Measurements from ENCODE around the gene TUBA4A.

The TUBA4A gene

DNA sequence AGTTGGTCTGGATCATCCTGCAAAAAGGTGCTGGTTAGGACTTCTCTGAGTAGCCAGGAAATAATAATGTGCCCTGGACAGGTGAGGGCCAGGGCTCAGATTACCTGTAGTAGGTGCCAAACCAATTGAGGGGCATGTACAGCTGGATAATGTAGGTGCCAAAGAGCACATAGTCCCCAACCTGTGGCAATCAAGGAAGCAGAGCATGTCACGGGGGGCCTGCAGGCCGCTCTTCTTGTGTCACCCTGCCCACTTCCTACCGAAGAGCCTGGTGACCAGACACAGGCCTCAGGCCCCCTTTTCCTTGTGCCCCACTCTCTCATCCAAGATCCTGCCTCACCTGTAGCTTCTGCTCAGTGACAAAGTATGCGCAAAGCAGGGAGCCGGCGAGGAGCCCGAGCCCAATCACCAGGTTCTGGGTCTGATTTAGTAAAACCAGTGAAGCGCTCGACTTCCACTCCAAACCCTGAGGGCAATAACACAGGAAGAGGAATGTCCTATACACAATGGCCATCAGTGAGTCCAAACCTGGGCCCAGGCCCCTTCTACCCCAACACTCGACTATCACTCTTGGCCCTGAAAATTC is 40.1 kb downstream of the TUBA4A start:
- Histone ChIP-seq H3K36me3 (ENCODE audit: insufficient read depth, low read length) (peaks cover 63% of the 10 kb centered on the region), H3K4me1 (ENCODE audit: insufficient read depth, low read length) (peaks cover 16% of the 10 kb centered on the region), H3K27me3 (ENCODE audit: control insufficient read depth in 1 of 2, insufficient read depth in 2 of 2, low read length in 2 of 2) (no peaks in the 10 kb centered on the region), H3K9me3 (ENCODE audit: low read length) (no peaks in the 10 kb centered on the region), H3K9ac (ENCODE audit: low read length) (no peak overlapping the region), H3K27ac (ENCODE audit: low read depth, low read length) (no peak overlapping the region), H3K4me3 (ENCODE audit: low read depth in 1 of 2, low read length in 2 of 2) (no peak overlapping the region)

DNA sequence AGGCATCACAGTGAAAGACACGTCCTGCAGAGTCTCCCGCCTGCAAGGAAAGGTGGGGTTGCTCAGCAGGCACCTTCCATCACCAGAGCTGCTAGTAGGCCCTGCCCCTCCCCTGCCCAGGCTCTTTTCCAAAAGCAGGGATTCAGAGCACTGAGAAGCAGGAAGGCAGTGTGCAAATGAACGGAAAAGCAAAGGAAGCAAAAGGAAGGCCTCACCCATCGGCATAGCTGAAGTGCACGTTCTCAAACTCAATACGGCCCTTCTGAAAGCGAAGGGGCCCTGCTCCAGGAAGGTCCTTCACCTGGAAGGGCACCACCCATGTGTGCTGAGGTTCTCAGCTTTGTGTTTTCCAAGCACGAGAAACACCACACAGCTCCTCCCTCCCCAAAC is 40.7 kb downstream of the TUBA4A start:
- H3K4me1 ChIP-seq (ENCODE audit: insufficient read depth, low read length) = peaks cover 21% of the 10 kb centered on the region
- no peak overlapping the region for H3K4me3 ChIP-seq (ENCODE audit: low read depth in 1 of 2, low read length in 2 of 2)
- no peak overlapping the region for H3K27ac ChIP-seq (ENCODE audit: low read depth, low read length)
- H3K27me3 ChIP-seq (ENCODE audit: control insufficient read depth in 1 of 2, insufficient read depth in 2 of 2, low read length in 2 of 2) = no peaks in the 10 kb centered on the region
- H3K36me3 ChIP-seq (ENCODE audit: insufficient read depth, low read length) = peaks cover 68% of the 10 kb centered on the region
- no peak overlapping the region for H3K9ac ChIP-seq (ENCODE audit: low read length)
- no peaks in the 10 kb centered on the region for H3K9me3 ChIP-seq (ENCODE audit: low read length)

DNA sequence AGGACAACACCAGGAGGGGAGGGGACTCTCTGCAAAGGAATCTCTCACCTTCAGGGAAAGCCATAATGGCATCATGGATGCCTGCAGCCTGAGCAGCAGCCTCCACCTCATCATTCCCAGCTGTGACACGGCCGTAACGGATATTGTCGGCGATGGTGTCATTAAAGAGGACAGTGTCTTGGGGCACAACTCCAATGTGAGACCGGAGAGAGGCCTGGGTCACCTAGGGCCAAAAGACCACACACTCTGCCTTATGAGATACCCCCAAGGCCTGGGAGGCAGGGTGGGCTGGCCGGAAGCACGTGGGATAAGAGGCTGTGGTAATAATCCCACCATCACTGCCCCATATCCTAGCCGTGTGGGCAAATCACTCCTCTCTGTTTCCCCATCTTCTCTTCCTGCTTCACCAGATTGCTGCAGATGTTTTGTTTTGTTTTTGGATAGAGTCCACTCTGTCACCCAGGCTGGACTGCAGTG is 42.8 kb downstream of the TUBA4A start:
- H3K4me1 ChIP-seq (ENCODE audit: insufficient read depth, low read length) = peaks cover 18% of the 10 kb centered on the region
- no peak overlapping the region for H3K27ac ChIP-seq (ENCODE audit: low read depth, low read length)
- no peak overlapping the region for H3K4me3 ChIP-seq (ENCODE audit: low read depth in 1 of 2, low read length in 2 of 2)
- no peaks in the 10 kb centered on the region for H3K27me3 ChIP-seq (ENCODE audit: control insufficient read depth in 1 of 2, insufficient read depth in 2 of 2, low read length in 2 of 2)
- H3K9ac ChIP-seq (ENCODE audit: low read length) = no peak overlapping the region
- H3K36me3 ChIP-seq (ENCODE audit: insufficient read depth, low read length) = peaks cover 62% of the 10 kb centered on the region
- H3K9me3 ChIP-seq (ENCODE audit: low read length) = no peaks in the 10 kb centered on the region

DNA sequence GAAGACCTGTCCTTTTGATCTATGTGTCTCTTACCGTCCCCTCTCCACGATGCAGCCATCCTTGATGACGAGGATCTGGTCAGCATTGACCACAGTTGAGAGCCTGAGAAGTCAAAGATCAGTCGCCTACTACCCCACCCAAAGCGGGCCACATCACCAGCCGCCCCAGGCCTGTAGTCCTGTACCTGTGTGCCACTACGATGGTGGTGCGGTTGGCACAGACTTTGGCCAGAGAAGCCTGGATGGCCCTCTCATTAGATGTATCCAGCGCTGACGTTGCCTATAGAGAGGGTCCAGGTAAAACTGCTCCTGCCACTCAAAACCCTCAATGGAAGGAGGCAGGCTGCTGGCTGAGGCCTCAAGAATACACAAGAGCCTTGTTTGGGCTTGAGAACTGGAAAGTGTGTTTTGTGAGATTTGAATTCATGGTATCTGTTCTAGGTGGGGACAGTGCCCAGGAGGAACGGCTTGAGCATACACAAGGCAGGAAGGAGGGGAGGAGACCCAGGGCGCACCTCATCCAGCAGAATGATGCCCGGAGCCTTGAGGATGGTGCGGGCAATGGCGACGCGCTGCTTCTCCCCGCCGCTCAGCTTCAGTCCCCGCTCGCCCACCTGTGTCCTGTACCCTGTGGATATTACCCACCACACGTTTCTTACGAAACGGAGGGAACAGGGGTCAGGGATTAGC is 43.4 kb downstream of the TUBA4A start:
- no peaks in the 10 kb centered on the region for H3K9me3 ChIP-seq (ENCODE audit: low read length)
- H3K27ac ChIP-seq (ENCODE audit: low read depth, low read length) = no peak overlapping the region
- no peaks in the 10 kb centered on the region for H3K27me3 ChIP-seq (ENCODE audit: control insufficient read depth in 1 of 2, insufficient read depth in 2 of 2, low read length in 2 of 2)
- H3K4me1 ChIP-seq (ENCODE audit: insufficient read depth, low read length) = peaks cover 20% of the 10 kb centered on the region
- H3K4me3 ChIP-seq (ENCODE audit: low read depth in 1 of 2, low read length in 2 of 2) = no peak overlapping the region
- H3K36me3 ChIP-seq (ENCODE audit: insufficient read depth, low read length) = peaks cover 56% of the 10 kb centered on the region
- H3K9ac ChIP-seq (ENCODE audit: low read length) = no peak overlapping the region

DNA sequence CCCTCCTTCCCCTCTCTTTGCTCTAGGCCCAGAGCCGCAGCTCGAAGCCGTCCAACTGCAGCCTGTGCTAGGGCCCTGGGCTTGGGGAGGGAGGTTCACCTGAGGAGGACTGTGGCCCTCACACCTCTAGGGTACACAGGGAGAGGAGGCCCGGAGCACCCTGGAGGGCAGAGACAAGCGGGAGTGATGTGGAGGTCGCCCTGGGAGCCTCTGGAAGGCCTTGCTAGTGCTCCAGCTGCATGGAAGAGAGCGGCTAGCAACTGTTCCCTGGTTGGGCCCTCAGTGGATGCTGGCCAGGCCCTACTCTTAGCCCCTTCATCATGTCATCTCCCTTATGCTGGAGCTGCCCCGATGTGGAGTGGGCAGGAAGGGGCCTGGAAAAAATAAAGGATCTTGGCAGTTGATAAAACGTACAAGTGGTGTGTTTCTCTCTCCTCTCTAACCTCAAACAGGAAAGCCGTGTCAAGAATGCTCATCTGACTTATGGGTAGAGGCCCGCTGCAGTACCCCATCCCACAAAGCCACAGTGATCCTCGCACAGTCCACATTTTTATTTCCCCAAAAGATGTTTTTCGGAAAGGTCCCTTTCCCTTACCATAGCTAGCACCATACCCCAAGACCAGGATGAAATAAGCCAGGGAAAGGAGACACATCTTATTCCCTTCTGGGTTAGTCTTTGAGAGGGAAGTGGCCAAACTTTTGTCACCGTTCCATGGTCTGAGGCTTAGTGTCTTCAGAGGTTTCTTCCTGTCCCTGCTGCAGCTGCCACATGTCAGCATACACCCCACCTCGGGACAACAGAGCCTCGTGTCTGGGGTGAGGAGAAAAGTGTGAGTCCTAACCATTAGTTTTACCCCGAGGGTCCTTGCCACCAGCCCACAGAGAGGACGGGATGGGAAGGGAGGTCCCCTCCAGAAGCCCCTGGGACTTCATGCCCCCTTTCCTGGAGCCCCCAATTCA is 44.2 kb downstream of the TUBA4A start:
- Histone ChIP-seq H3K9me3 (ENCODE audit: low read length) (no peaks in the 10 kb centered on the region), H3K9ac (ENCODE audit: low read length) (no peak overlapping the region), H3K36me3 (ENCODE audit: insufficient read depth, low read length) (peaks cover 48% of the 10 kb centered on the region), H3K27me3 (ENCODE audit: control insufficient read depth in 1 of 2, insufficient read depth in 2 of 2, low read length in 2 of 2) (no peaks in the 10 kb centered on the region), H3K4me1 (ENCODE audit: insufficient read depth, low read length) (peaks cover 20% of the 10 kb centered on the region), H3K4me3 (ENCODE audit: low read depth in 1 of 2, low read length in 2 of 2) (no peak overlapping the region), H3K27ac (ENCODE audit: low read depth, low read length) (no peak overlapping the region)

DNA sequence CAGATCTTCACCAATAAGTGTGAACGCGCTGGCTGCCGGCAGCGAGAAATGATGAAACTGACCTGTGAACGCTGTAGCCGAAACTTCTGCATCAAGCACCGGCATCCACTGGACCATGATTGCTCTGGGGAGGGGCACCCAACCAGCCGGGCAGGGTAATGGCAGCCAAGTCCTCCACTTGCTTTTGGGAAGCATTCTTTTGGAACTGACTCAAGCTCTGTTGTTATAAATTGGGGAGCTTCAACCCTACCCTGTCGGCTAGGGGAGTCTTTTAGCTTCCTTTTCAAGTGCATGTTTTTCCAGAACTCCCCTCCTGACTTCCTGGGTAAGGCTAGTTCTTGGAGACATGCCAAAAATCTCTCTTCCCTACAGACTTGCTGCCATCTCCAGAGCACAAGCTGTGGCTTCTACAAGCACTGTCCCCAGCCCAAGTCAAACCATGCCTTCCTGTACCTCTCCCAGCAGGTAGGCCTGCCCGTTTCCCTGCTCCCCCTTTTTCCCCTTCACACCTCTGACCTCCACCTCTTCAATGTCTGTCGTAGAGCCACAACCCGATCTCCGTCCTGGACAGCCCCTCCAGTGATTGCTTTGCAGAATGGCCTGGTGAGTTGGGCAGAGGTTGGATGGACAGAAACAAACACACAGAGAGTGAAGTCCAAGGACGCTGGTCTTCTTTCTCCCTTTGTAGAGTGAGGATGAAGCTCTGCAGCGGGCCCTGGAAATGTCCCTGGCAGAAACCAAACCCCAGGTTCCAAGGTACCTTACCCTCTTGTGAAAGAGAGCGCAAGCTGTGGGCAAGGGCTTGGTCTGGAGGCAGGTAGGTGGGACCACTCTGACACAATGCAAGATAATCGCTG is 45.6 kb downstream of the TUBA4A start:
- Histone ChIP-seq H3K36me3 (ENCODE audit: insufficient read depth, low read length) (peaks cover 36% of the 10 kb centered on the region), H3K9me3 (ENCODE audit: low read length) (no peaks in the 10 kb centered on the region), H3K9ac (ENCODE audit: low read length) (peak overlapping the region; percentile 44), H3K27me3 (ENCODE audit: control insufficient read depth in 1 of 2, insufficient read depth in 2 of 2, low read length in 2 of 2) (no peaks in the 10 kb centered on the region), H3K4me1 (ENCODE audit: insufficient read depth, low read length) (peaks cover 20% of the 10 kb centered on the region), H3K4me3 (ENCODE audit: low read depth in 1 of 2, low read length in 2 of 2) (peak overlapping the region; percentile 4 to 87), H3K27ac (ENCODE audit: low read depth, low read length) (peak overlapping the region; percentile 97)

DNA sequence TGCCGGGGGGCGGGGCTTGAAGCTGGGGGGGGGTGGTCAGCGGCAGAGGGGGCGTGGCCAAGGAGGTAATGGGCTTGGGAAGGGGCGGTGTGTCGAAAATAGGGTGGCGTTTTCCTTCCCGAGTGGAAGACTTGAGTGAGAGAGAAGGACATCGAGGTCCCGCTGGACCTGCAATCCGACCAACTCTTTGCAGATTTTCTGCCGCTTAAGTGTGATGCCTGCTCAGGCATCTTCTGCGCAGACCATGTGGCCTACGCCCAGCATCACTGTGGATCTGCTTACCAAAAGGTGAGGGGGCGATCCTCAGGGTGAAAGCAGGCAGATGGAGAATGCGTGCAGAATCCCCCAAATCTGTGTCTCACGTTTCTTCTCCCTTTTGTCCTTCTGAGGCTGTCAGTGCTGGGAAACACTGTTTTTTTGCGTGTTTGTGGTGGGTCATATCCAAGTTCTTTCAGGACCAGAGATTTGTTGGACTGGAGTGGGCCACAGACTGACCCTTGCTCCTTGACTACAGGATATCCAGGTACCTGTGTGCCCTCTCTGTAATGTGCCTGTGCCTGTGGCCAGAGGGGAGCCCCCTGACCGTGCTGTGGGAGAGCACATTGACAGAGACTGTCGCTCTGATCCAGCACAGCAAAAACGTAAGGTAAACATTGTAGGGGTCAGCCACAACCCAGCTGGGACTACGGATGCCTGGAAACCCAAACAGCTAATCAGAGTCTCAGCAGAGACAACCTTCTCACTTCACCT is 46.4 kb downstream of the TUBA4A start:
- H3K36me3 ChIP-seq (ENCODE audit: insufficient read depth, low read length) = peaks cover 31% of the 10 kb centered on the region
- peak overlapping the region; percentile 97 for H3K27ac ChIP-seq (ENCODE audit: low read depth, low read length)
- H3K9ac ChIP-seq (ENCODE audit: low read length) = peak overlapping the region; percentile 44
- H3K4me1 ChIP-seq (ENCODE audit: insufficient read depth, low read length) = peaks cover 20% of the 10 kb centered on the region
- H3K27me3 ChIP-seq (ENCODE audit: control insufficient read depth in 1 of 2, insufficient read depth in 2 of 2, low read length in 2 of 2) = no peaks in the 10 kb centered on the region
- peak overlapping the region; percentile 73 to 87 for H3K4me3 ChIP-seq (ENCODE audit: low read depth in 1 of 2, low read length in 2 of 2)
- H3K9me3 ChIP-seq (ENCODE audit: low read length) = no peaks in the 10 kb centered on the region

DNA sequence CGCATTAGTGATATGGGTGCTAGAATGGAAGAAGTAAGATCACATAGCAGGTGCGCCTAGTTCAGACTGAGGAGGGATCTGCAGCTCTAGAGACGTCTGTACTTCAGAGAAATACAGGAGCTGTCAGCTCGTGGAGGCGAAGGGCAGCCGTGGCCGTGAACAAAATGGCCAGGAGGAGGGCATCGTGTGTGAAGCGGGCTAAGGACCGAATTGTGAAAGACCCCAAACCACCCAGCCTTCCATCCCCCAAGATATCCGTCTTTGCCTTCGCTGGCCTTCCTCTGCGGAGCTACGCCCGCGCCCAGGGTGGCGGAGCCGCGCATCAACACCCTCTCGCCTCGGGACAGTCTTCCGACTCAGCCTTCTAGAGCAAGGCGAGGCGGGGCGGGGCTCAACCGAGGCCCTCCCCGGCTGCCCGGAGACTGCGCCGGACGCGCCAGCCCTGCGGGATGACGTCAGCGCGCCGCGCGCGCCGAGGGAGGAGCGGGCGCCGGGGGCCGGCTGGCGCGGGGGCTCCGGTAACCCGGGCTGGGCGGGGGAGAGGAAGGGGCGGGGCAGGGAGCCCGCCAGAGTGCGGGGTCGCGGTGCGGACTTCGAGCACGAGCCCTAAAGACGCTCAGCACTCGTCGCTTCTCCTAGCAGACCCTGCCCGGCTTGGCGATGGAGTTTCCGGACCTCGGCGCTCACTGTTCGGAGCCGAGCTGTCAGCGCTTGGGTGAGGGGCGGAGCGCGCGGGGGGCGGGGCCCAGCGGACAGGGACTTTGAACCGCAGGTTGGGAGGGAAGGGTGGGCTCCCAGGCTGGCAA is 47.2 kb downstream of the TUBA4A start, which contains the start of gene ZFAND2B:
ZFAND2B (plus strand) TSS at position 455 of the 806 bp plus-strand sequence; CDS start at position 661, 206 bp downstream.
- Histone ChIP-seq H3K4me3 (ENCODE audit: low read depth in 1 of 2, low read length in 2 of 2) (peak within 1 kb of the TSS; percentile 73 to 87), H3K36me3 (ENCODE audit: insufficient read depth, low read length) (peaks cover 31% of the 10 kb centered on the region), H3K27ac (ENCODE audit: low read depth, low read length) (peak within 1 kb of the TSS; percentile 97), H3K27me3 (ENCODE audit: control insufficient read depth in 1 of 2, insufficient read depth in 2 of 2, low read length in 2 of 2) (no peaks in the 10 kb centered on the region), H3K4me1 (ENCODE audit: insufficient read depth, low read length) (peaks cover 20% of the 10 kb centered on the region), H3K9ac (ENCODE audit: low read length) (peak within 1 kb of the TSS; percentile 96), H3K9me3 (ENCODE audit: low read length) (no peaks in the 10 kb centered on the region)

DNA sequence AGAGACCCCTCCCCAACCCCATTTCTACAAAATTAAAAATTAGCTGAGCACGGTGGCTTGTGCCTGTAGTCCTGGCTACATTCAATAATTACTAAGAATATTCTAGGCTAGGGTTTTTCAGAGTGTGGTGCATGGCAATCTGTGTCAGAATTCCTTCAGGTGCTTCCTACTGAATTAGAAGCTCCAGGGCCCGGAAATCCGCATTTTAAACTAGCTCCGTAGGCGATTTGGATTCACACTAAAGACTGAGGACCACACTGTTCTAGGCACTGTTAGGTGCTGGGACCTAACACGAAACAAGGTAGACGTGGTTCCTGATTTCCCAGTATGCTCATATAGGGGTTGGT is 47.8 kb downstream of the TUBA4A start:
- H3K9me3 ChIP-seq (ENCODE audit: low read length) = no peaks in the 10 kb centered on the region
- peak overlapping the region; percentile 93 for H3K27ac ChIP-seq (ENCODE audit: low read depth, low read length)
- H3K36me3 ChIP-seq (ENCODE audit: insufficient read depth, low read length) = peaks cover 30% of the 10 kb centered on the region
- H3K27me3 ChIP-seq (ENCODE audit: control insufficient read depth in 1 of 2, insufficient read depth in 2 of 2, low read length in 2 of 2) = no peaks in the 10 kb centered on the region
- H3K4me1 ChIP-seq (ENCODE audit: insufficient read depth, low read length) = peaks cover 20% of the 10 kb centered on the region
- H3K4me3 ChIP-seq (ENCODE audit: low read depth in 1 of 2, low read length in 2 of 2) = peak overlapping the region; percentile 73 to 87
- H3K9ac ChIP-seq (ENCODE audit: low read length) = peak overlapping the region; percentile 96

DNA sequence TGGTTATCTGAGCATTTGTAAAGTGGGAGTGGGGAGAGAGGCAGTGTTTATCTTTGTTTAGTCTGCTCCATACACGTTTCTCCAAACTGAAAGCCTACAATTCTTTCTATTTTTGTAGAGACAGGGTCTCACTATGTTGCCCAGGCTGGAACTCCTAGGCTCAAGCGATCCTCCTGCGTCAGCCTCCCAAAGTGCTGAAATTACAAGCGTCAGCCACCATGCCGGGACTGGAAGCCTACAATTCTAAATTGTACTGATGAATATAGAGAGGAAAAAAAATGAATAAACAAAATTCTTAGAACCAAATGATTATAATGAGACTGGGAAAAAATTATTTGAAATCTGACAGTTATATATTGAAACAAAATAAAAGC is 48.6 kb downstream of the TUBA4A start:
- Histone ChIP-seq H3K36me3 (ENCODE audit: insufficient read depth, low read length) (peaks cover 22% of the 10 kb centered on the region), H3K27ac (ENCODE audit: low read depth, low read length) (no peak overlapping the region)

More for the DNA sequence above, 48.6 kb downstream of the TUBA4A start:
- Histone ChIP-seq H3K9ac (ENCODE audit: low read length) (no peak overlapping the region), H3K4me3 (ENCODE audit: low read depth in 1 of 2, low read length in 2 of 2) (no peak overlapping the region), H3K27me3 (ENCODE audit: control insufficient read depth in 1 of 2, insufficient read depth in 2 of 2, low read length in 2 of 2) (no peaks in the 10 kb centered on the region), H3K4me1 (ENCODE audit: insufficient read depth, low read length) (peaks cover 20% of the 10 kb centered on the region), H3K9me3 (ENCODE audit: low read length) (no peaks in the 10 kb centered on the region)

All from muscle layer of colon (tissue), 2 donors.